ENCODE data around the gene GNB2.
"Not testable (repeated sequence)": the region's sequence is repeated elsewhere in the genome, so short reads cannot be mapped to it uniquely, and the experiment has no call there.

Gene GNB2

DNA sequence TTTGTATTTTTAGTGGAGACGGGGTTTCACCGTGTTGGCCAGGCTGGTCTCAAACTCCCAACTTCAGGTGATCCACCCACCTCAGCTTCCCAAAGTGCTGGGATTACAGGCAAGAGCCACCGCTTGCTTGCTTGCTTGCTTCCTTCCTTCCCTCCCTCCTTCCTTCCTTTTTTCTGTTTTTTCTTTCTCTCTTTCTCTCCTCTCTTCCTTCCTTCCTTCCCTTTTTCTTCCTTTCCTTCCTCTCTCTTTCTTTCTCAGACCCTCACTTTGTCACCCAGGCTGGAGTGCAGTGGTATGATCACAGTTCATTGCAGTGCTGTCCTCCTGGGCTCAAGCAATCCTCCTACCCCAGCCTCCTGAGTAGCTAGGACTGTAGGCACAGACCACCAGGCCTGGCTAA, 27.5 kb downstream of the GNB2 start:
- not testable (repeated sequence) for DNase-seq

DNA sequence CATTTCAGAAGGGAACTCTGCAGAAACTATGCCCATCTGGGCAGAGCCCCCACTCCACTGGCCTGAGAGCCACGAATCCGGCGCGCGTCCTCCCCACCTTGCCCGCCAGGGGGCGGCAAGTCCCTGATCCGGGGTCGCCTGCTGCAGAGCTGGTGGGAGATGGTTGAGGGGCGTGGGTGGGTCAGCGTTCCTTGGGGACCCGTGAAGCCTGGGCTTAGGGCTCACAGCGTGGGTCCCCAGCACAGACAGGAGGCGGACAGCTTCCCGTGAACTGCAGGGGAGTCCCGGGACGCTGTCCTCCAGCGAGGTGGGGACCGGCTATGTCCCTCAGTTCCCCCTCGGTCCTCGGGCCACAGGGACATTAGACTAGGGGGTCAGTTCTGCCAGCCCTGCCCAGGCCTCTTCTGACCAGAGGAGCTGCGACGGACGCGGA, 31.8 kb downstream of the GNB2 start:
- peak; percentile 44 for DNase-seq

DNA sequence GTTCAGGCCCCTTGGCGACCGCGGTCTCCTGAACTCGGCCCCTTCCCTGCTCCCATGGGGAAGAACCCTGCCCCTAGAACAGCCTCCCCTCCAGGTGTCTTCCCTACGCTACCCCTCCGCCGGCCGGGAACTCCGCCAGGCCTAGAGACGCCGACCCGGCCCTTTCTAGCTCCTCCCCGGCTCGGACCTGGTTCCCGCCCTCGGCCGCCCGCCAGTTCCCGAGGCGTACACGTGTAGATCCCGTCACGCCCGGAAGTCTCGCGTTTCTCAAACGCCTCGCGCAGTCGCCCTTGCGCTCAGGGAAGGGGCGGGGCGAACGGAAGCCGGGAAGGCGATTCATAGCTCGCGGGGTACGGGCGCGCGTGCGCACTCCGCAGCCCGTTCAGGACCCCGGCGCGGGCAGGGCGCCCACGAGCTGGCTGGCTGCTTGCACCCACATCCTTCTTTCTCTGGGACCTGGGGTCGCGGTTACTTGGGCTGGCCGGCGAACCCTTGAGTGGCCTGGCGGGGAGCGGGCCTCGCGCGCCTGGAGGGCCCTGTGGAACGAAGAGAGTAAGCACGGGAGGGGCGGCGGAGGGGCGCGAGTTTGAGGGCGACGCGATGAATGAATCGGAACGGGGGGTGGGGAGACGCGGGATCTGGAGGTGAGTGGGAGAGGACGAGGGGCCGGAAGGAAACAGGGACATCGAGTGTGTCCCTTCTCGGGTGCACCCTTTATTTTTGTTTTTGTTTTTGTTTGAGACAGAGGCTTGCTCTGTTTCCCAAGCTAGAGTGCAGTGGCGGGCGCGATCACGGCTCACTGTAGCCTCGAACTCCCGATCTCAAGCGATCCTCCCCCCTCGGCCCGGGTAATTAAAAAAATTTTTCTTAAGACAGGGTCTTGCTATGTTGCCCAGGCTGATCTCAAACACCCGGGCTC, 32.5 kb downstream of the GNB2 start, which contains the start of gene POP7:
Gene POP7, plus strand, starts transcription at position 369 of the 919 bp plus-strand sequence. CDS start 710 bp downstream, outside the sequence.
- DNase-seq, result peak; percentile 95

GRCh38 chr7:100706672-100707311, 33.3 kb downstream of the GNB2 start:
- no peak for DNase-seq

GRCh38 chr7:100708395-100708794, 34.9 kb downstream of the GNB2 start:
- DNase-seq, result no peak

GRCh38 chr7:100710452-100710851, 36.9 kb downstream of the GNB2 start:
- DNase-seq, result no peak

- no peak for DNase-seq
Measured at GRCh38 chr7:100711369-100711768, 37.8 kb downstream of the GNB2 start.

DNA sequence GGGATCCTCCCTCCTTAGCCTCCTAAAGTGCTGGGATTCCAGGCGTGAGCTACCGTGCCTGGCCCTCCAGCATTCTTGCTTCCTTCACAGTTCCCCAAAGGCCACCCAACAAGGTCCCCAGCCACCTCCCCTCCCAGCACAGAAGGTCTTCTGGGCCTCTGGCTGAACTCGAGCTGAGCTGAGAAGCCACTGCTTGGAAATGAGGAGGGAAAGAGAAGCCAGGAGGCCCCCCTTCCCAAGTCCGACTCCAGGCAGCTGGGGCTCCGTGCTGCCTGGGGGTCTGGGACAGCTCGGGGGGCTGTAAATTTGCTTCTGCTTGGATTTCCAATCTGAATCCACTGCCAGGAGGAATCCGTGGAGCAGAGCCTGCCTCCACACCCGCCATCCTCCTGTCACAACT, 41.2 kb downstream of the GNB2 start:
- no peak for DNase-seq

GRCh38 chr7:100717073-100717472, 43.5 kb downstream of the GNB2 start:
- not testable (repeated sequence) for DNase-seq

GRCh38 chr7:100719523-100720278, 46.2 kb downstream of the GNB2 start:
- no peak for DNase-seq

- no peak for DNase-seq
Measured at GRCh38 chr7:100720279-100720670, 46.7 kb downstream of the GNB2 start, which contains the start of gene EPO. EPO (plus strand) TSS chr7:100720468; CDS start chr7:100720981, 513 bp downstream.

DNA sequence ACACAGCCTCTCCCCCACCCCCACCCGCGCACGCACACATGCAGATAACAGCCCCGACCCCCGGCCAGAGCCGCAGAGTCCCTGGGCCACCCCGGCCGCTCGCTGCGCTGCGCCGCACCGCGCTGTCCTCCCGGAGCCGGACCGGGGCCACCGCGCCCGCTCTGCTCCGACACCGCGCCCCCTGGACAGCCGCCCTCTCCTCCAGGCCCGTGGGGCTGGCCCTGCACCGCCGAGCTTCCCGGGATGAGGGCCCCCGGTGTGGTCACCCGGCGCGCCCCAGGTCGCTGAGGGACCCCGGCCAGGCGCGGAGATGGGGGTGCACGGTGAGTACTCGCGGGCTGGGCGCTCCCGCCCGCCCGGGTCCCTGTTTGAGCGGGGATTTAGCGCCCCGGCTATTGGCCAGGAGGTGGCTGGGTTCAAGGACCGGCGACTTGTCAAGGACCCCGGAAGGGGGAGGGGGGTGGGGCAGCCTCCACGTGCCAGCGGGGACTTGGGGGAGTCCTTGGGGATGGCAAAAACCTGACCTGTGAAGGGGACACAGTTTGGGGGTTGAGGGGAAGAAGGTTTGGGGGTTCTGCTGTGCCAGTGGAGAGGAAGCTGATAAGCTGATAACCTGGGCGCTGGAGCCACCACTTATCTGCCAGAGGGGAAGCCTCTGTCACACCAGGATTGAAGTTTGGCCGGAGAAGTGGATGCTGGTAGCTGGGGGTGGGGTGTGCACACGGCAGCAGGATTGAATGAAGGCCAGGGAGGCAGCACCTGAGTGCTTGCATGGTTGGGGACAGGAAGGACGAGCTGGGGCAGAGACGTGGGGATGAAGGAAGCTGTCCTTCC, 47.3 kb downstream of the GNB2 start:
- no peak for DNase-seq

DNA sequence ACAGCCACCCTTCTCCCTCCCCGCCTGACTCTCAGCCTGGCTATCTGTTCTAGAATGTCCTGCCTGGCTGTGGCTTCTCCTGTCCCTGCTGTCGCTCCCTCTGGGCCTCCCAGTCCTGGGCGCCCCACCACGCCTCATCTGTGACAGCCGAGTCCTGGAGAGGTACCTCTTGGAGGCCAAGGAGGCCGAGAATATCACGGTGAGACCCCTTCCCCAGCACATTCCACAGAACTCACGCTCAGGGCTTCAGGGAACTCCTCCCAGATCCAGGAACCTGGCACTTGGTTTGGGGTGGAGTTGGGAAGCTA, 47.9 kb downstream of the GNB2 start:
- DNase-seq, result no peak

DNA sequence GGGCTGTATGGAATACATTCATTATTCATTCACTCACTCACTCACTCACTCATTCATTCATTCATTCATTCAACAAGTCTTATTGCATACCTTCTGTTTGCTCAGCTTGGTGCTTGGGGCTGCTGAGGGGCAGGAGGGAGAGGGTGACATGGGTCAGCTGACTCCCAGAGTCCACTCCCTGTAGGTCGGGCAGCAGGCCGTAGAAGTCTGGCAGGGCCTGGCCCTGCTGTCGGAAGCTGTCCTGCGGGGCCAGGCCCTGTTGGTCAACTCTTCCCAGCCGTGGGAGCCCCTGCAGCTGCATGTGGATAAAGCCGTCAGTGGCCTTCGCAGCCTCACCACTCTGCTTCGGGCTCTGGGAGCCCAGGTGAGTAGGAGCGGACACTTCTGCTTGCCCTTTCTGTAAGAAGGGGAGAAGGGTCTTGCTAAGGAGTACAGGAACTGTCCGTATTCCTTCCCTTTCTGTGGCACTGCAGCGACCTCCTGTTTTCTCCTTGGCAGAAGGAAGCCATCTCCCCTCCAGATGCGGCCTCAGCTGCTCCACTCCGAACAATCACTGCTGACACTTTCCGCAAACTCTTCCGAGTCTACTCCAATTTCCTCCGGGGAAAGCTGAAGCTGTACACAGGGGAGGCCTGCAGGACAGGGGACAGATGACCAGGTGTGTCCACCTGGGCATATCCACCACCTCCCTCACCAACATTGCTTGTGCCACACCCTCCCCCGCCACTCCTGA, 49.1 kb downstream of the GNB2 start:
- no peak for DNase-seq

GRCh38 chr7:100723732-100724275, 50.3 kb downstream of the GNB2 start:
- DNase-seq, result no peak

- DNase-seq, result not testable (repeated sequence)
Measured at GRCh38 chr7:100724364-100724763, 50.8 kb downstream of the GNB2 start.

DNA sequence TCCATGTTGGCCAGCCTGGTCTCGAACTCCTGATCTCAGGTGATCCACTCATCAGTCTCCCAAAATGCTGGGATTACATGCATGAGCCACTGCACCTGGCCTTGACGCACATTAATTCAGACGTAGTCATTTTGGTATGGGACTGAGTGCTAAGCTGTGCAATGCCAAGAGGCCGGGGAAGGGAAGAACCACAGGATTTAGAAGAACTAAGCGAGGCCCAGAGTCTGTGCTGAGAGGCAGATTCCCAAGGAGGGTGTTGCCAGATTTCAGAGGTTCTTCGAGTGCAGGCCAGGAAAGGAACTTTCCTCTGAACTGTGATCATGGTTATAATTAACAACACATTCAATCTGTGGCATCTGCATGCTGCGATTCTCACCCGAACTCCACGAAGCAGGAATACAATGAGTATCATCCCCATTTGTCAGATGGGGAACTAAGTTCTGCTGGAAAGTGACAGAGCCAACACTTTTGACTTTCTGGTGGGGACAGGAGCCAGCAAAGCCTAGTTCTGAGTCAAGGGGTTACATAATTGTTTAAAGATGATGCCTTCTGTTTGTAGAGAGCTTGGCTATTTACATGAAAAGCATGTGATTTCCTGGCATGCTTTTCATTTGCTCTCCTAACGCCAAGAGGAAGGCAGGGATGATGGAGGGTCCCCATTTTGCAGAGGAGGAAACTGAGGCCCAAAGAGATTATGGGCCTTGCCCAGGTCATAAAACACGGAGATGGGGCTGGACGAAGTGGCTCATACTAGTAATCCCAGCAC, 53.6 kb downstream of the GNB2 start:
- no peak for DNase-seq

GRCh38 chr7:100728196-100728595, 54.7 kb downstream of the GNB2 start:
- no peak for DNase-seq
